ENCODE measurements around the gene LRRC8B.

- TF ChIP-seq CTCF (IDR thresholded peaks at IDR 0.05; ENCODE audit: insufficient read depth, low read depth, low read length) (no peak), EZH2 (IDR thresholded peaks at IDR 0.05; ENCODE audit: insufficient read depth, low read length) (no peak)
Measured at GRCh38 chr1:89548122-89548857, 23.7 kb downstream of the LRRC8B start.

All from astrocyte (in vitro differentiated cells and primary cell).